GM21717 (cell line): ENCODE results near the gene USP17L5.
"Not testable (repeated sequence)": the region's sequence is repeated elsewhere in the genome, so short reads cannot be mapped to it uniquely, and the experiment has no call there.

Experiments used
- ATAC-seq: cut with Tn5 transposase; IDR thresholded peaks from one replicate; pipeline ENCODE4 v1.9.1; 2021; ENCODE audit warnings: mild to moderate bottlenecking, moderate library complexity; ENCODE audit not compliant: unreplicated experiment

USP17L5 gene

GRCh38 chr4:9339103-9339502 lies at the start of gene USP17L5:
USP17L5 (plus strand) TSS chr4:9339403; CDS start chr4:9339403, 0 bp downstream.
- ATAC-seq: not testable (repeated sequence)

- ATAC-seq: not testable (repeated sequence)
Measured at GRCh38 chr4:9324191-9324590, 15.0 kb upstream of the USP17L5 start.

GRCh38 chr4:9324865-9325264 lies 14.3 kb upstream of the USP17L5 start, which contains the start of gene USP17L24:
USP17L24 (plus strand) TSS chr4:9325165; CDS start chr4:9325165, 0 bp downstream.
- ATAC-seq: not testable (repeated sequence)

- ATAC-seq: not testable (repeated sequence)
Measured at GRCh38 chr4:9329611-9330010, 9.6 kb upstream of the USP17L5 start, which contains the start of gene USP17L25. USP17L25 (plus strand) TSS chr4:9329911; CDS start chr4:9329911, 0 bp downstream.

GRCh38 chr4:9334358-9334757 lies 4.8 kb upstream of the USP17L5 start, which contains the start of gene USP17L26:
USP17L26 (plus strand) TSS chr4:9334658; CDS start chr4:9334658, 0 bp downstream.
- ATAC-seq: not testable (repeated sequence)

- ATAC-seq: not testable (repeated sequence)
Measured at GRCh38 chr4:9343848-9344247, 4.6 kb downstream of the USP17L5 start, which contains the start of gene USP17L27. USP17L27 (plus strand) TSS chr4:9344148; CDS start chr4:9344148, 0 bp downstream.

GRCh38 chr4:9348593-9348992 lies 9.4 kb downstream of the USP17L5 start, which contains the start of gene USP17L28:
USP17L28 (plus strand) TSS chr4:9348893; CDS start chr4:9348893, 0 bp downstream.
- ATAC-seq: not testable (repeated sequence)

- not testable (repeated sequence) for ATAC-seq
Measured at GRCh38 chr4:9350866-9351265, 11.7 kb downstream of the USP17L5 start.

- not testable (repeated sequence) for ATAC-seq
Measured at GRCh38 chr4:9353338-9353737, 14.1 kb downstream of the USP17L5 start, which contains the start of gene USP17L29. USP17L29 (plus strand) TSS chr4:9353638; CDS start chr4:9353638, 0 bp downstream.

- not testable (repeated sequence) for ATAC-seq
Measured at GRCh38 chr4:9362829-9363228, 23.6 kb downstream of the USP17L5 start, which contains the start of gene USP17L30. USP17L30 (plus strand) TSS chr4:9363129; CDS start chr4:9363129, 0 bp downstream.

- ATAC-seq: not testable (repeated sequence)
Measured at GRCh38 chr4:9379881-9380280, 40.7 kb downstream of the USP17L5 start.

- not testable (repeated sequence) for ATAC-seq
Measured at GRCh38 chr4:9381012-9381534, 41.9 kb downstream of the USP17L5 start.

GRCh38 chr4:9384126-9384525 lies 44.9 kb downstream of the USP17L5 start:
- no peak for ATAC-seq

GRCh38 chr4:9389001-9389400 lies 49.8 kb downstream of the USP17L5 start:
- ATAC-seq: not testable (repeated sequence)
